H9 (cell line): ENCODE measurements around the gene DUSP28. TPM values are rescaled to one million over a fixed set of nuclear protein-coding genes. Genes with fewer than 3 reads are reported as not detected.

ENCODE experiments used
- DNase-seq: peaks from one replicate; pipeline ENCODE4 v3.0.0-alpha.2; 2017
- H2AFZ ChIP-seq: one replicate; pipeline ENCODE4 v1.6.1; 2013; ENCODE audit warnings: mild to moderate bottlenecking, low read length, control low read depth, moderate library complexity
- H2AK5ac ChIP-seq: 2 replicates; pipeline ENCODE4 v1.6.1; 2013; ENCODE audit warnings: low read length, control low read depth, mixed read lengths; ENCODE audit not compliant: insufficient read length
- H2BK120ac ChIP-seq: one replicate; pipeline ENCODE4 v1.6.1; 2013; ENCODE audit warnings: low read depth, mild to moderate bottlenecking, low read length, control low read depth, inconsistent platforms; ENCODE audit not compliant: poor library complexity, severe bottlenecking
- H2BK12ac ChIP-seq: 2 replicates; pipeline ENCODE4 v1.6.1; 2013; ENCODE audit warnings: low read length, control low read depth, mixed read lengths, low read depth; ENCODE audit not compliant: insufficient read length
- H2BK15ac ChIP-seq: 2 replicates; pipeline ENCODE4 v1.6.1; 2013; ENCODE audit warnings: low read depth, low read length, control low read depth
- H2BK20ac ChIP-seq: one replicate; pipeline ENCODE4 v1.6.1; 2013; ENCODE audit warnings: low read depth, mild to moderate bottlenecking, low read length, control low read depth, inconsistent platforms; ENCODE audit not compliant: poor library complexity, severe bottlenecking
- H2BK5ac ChIP-seq: 2 replicates; pipeline ENCODE4 v1.6.1; 2013; ENCODE audit warnings: low read length, control low read depth, mixed read lengths; ENCODE audit not compliant: insufficient read length
- H3K14ac ChIP-seq: 2 replicates; pipeline ENCODE4 v1.6.1; 2013; ENCODE audit warnings: low read length, control low read depth; ENCODE audit not compliant: insufficient read depth
- H3K18ac ChIP-seq: 2 replicates; pipeline ENCODE4 v1.6.1; 2013; ENCODE audit warnings: low read depth, mild to moderate bottlenecking, mixed read lengths, low read length, control low read depth; ENCODE audit not compliant: insufficient read length
- H3K23ac ChIP-seq: 2 replicates; pipeline ENCODE4 v1.6.1; 2013; ENCODE audit warnings: low read length, control low read depth, mixed read lengths, low read depth; ENCODE audit not compliant: insufficient read length
- H3K23me2 ChIP-seq: 2 replicates; pipeline ENCODE4 v1.6.1; 2013; ENCODE audit warnings: low read depth, mild to moderate bottlenecking, mixed read lengths, low read length, control low read depth; ENCODE audit not compliant: insufficient read length, poor library complexity, severe bottlenecking
- H3K27ac ChIP-seq: 2 replicates; pipeline ENCODE4 v1.5.1; 2013; ENCODE audit warnings: low read length, control low read depth, mixed read lengths, low read depth; ENCODE audit not compliant: insufficient read length
- H3K27me3 ChIP-seq: 2 replicates; pipeline ENCODE4 v1.6.1; 2013; ENCODE audit warnings: low read length, control low read depth, inconsistent platforms; ENCODE audit not compliant: insufficient read depth
- H3K4ac ChIP-seq: 2 replicates; pipeline ENCODE4 v1.6.1; 2013; ENCODE audit warnings: low read depth, mild to moderate bottlenecking, control low read depth, inconsistent platforms, low read length, moderate library complexity
- H3K4me1 ChIP-seq: 2 replicates; pipeline ENCODE4 v1.6.1; 2013; ENCODE audit warnings: low read length, control low read depth, inconsistent platforms; ENCODE audit not compliant: insufficient read depth
- H3K4me2 ChIP-seq: 2 replicates; pipeline ENCODE4 v1.6.1; 2013; ENCODE audit warnings: low read length, control low read depth, mixed read lengths; ENCODE audit not compliant: insufficient read length, insufficient read depth
- H3K56ac ChIP-seq: 2 replicates; pipeline ENCODE4 v1.6.1; 2013; ENCODE audit warnings: low read depth, mild to moderate bottlenecking, mixed read lengths, low read length, control low read depth; ENCODE audit not compliant: insufficient read length
- H3K79me1 ChIP-seq: 2 replicates; pipeline ENCODE4 v1.6.1; 2013; ENCODE audit warnings: low read depth, mild to moderate bottlenecking, moderate library complexity, low read length, control low read depth, inconsistent platforms; ENCODE audit not compliant: insufficient read depth, poor library complexity, severe bottlenecking
- H3K79me2 ChIP-seq: 2 replicates; pipeline ENCODE4 v1.6.1; 2013; ENCODE audit warnings: low read length, control low read depth, inconsistent platforms; ENCODE audit not compliant: insufficient read depth
- H3K9ac ChIP-seq: 2 replicates; pipeline ENCODE4 v1.6.1; 2013; ENCODE audit warnings: low read length, control low read depth, mixed read lengths; ENCODE audit not compliant: insufficient read length; ENCODE audit errors: extremely low read depth
- H3K9me3 ChIP-seq: one replicate; pipeline ENCODE4 v1.6.1; 2013; ENCODE audit warnings: low read depth, low read length, inconsistent platforms; ENCODE audit not compliant: control insufficient read depth
- H3T11ph ChIP-seq: one replicate; pipeline ENCODE4 v1.6.1; 2013; ENCODE audit warnings: mild to moderate bottlenecking, low read length, control low read depth, inconsistent platforms
- H4K20me1 ChIP-seq: one replicate; pipeline ENCODE4 v1.6.1; 2013; ENCODE audit not compliant: control insufficient read depth, insufficient read length, insufficient read depth
- H4K5ac ChIP-seq: 2 replicates; pipeline ENCODE4 v1.6.1; 2013; ENCODE audit warnings: low read depth, mild to moderate bottlenecking, mixed read lengths, low read length, control low read depth; ENCODE audit not compliant: insufficient read length
- H4K8ac ChIP-seq: replicated peaks from 2 replicates; pipeline ENCODE4 v1.6.1; 2013; ENCODE audit warnings: low read length, control low read depth, mixed read lengths, low read depth; ENCODE audit not compliant: insufficient read length
- H4K91ac ChIP-seq: 2 replicates; pipeline ENCODE4 v1.6.1; 2013; ENCODE audit warnings: low read depth, mild to moderate bottlenecking, moderate library complexity, mixed read lengths, low read length, control low read depth; ENCODE audit not compliant: insufficient read length
- H3K27ac Mint-ChIP-seq, 3 experiments: 2 replicates in 2 of 3; 3 replicates in 1 of 3; pipeline ENCODE4 v1.8.0; 2020 to 2021; ENCODE audit warnings: mixed read lengths in 3 of 3, mild to moderate bottlenecking in 1 of 3, moderate library complexity in 1 of 3
- H3K27me3 Mint-ChIP-seq: 2 replicates; pipeline ENCODE4 v1.8.0; 2021; ENCODE audit warnings: low read depth, mild to moderate bottlenecking, moderate library complexity, mixed read lengths
- H3K36me3 Mint-ChIP-seq, 3 experiments: 2 replicates in 2 of 3; 3 replicates in 1 of 3; pipeline ENCODE4 v1.8.0; 2020 to 2021; ENCODE audit warnings: low read depth in 3 of 3, mixed read lengths in 3 of 3; ENCODE audit not compliant: insufficient read depth in 1 of 3
- H3K4me1 Mint-ChIP-seq, 2 experiments: 2 replicates each; pipeline ENCODE4 v1.8.0; 2020; ENCODE audit warnings: mixed read lengths in 2 of 2
- H3K4me3 Mint-ChIP-seq, 2 experiments: 2 replicates in 1 of 2; 3 replicates in 1 of 2; pipeline ENCODE4 v1.8.0; 2020 to 2021; ENCODE audit warnings: mild to moderate bottlenecking in 2 of 2, mixed read lengths in 2 of 2, moderate library complexity in 1 of 2
- H3K9me3 Mint-ChIP-seq, 2 experiments: 2 replicates in 1 of 2; 3 replicates in 1 of 2; pipeline ENCODE4 v1.8.0; 2020; ENCODE audit warnings: mild to moderate bottlenecking in 2 of 2, mixed read lengths in 2 of 2, moderate library complexity in 1 of 2
- CTCF ChIP-seq: fragments of 200-600 bp; sonication (generic); conservative IDR thresholded peaks from 3 replicates; pipeline ENCODE4 v1.8.0; 2021; ENCODE audit warnings: antibody characterized with exemption, mild to moderate bottlenecking
- whole genome bisulfite sequencing: extraction: QIAGEN DNeasy Blood & Tissue Kit; methylation state at CpG from one replicate; pipeline ENCODE4 v1.1.7; 2013; ENCODE audit warnings: missing lambda C conversion rate, low lambda C conversion rate, mixed read lengths; ENCODE audit not compliant: insufficient read length; ENCODE audit errors: extremely low coverage; 5-methylcytosine and 5-hydroxymethylcytosine counted together
- total RNA-seq: library from RNA; stranded (reverse); gene quantifications from 2 replicates; pipeline ENCODE4 v1.2.1, GENCODE V29; 2021

DUSP28 gene
- total RNA-seq, 1 experiment from 2014 or later = 1.6 TPM

GRCh38 chr2:240593703-240594451, 33.7 kb downstream of the DUSP28 start:
- no peak overlapping the region for H3K14ac ChIP-seq
- H3K36me3 Mint-ChIP-seq = peaks cover 7 to 30% (median 16%) of the 10 kb centered on the region in 3 experiments; a peak in 6 of 7 replicates
- no peaks in the 10 kb centered on the region for H4K20me1 ChIP-seq
- H3K9me3 Mint-ChIP-seq = no peaks in the 10 kb centered on the region
- H2AK5ac ChIP-seq = no peak overlapping the region
- no peak overlapping the region for H4K5ac ChIP-seq
- no peak overlapping the region for H2BK12ac ChIP-seq
- no peak overlapping the region for H2BK5ac ChIP-seq
- H3K23ac ChIP-seq = no peak overlapping the region
- H2BK15ac ChIP-seq = no peak overlapping the region
- no peak overlapping the region for H3K4me2 ChIP-seq
- H3K4ac ChIP-seq = no peak overlapping the region
- H2AFZ ChIP-seq = no peak overlapping the region
- no peaks in the 10 kb centered on the region for H3K27me3 Mint-ChIP-seq
- H3K56ac ChIP-seq = no peak overlapping the region
- H3K4me1 Mint-ChIP-seq = no peaks in the 10 kb centered on the region
- H3K27ac ChIP-seq = no peak overlapping the region
- no peak overlapping the region for H2BK20ac ChIP-seq
- no peak overlapping the region for H4K8ac ChIP-seq
- no peaks in the 10 kb centered on the region for H3K27me3 ChIP-seq
- WGBS = no CpG with 5 or more reads among the region's 19 CpGs
- H3K18ac ChIP-seq = no peak overlapping the region
- no peak overlapping the region for H3K27ac Mint-ChIP-seq
- no peak for TF ChIP-seq CTCF
- H3K79me1 ChIP-seq = no peaks in the 10 kb centered on the region
- no peaks in the 10 kb centered on the region for H3K23me2 ChIP-seq
- no peaks in the 10 kb centered on the region for H3K4me1 ChIP-seq
- H2BK120ac ChIP-seq = no peak overlapping the region
- no peak overlapping the region for H3K4me3 Mint-ChIP-seq
- no peak overlapping the region for H3K9ac ChIP-seq
- H4K91ac ChIP-seq = no peak overlapping the region
- H3K9me3 ChIP-seq = no peaks in the 10 kb centered on the region
- DNase-seq = no peak
- H3K79me2 ChIP-seq = no peaks in the 10 kb centered on the region
- H3T11ph ChIP-seq = no peak overlapping the region
